Measurements from ENCODE around the gene GUCY2D.

DNA sequence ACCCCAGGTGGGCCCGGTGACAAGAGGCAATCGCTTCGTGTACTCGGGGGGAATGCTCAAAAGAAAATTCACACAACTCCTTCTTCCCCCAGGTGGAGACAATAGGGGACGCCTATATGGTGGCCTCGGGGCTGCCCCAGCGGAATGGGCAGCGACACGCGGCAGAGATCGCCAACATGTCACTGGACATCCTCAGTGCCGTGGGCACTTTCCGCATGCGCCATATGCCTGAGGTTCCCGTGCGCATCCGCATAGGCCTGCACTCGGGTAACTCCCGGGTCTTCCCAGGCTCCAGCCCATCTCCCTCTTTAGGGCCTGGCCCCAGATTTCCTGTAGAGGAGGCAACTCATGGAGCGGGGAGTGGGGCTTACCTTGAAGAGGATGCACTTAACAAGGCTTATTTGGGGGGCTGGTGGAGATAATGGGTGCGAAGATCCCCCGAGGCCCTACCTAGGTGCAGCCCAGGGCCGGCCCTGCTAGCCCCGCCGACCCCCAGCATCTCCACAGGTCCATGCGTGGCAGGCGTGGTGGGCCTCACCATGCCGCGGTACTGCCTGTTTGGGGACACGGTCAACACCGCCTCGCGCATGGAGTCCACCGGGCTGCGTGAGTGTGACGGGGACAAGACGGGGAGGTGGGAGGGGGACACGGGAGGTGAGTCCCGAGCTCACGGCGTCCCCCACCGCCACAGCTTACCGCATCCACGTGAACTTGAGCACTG, 13.0 kb downstream of the GUCY2D start:
- no peak for TF ChIP-seq FOXM1 (IDR thresholded peaks at IDR 0.05; ENCODE audit: borderline replicate concordance)
- no peak for TF ChIP-seq SP1 (IDR thresholded peaks at IDR 0.05)
- TF ChIP-seq, protein P1, sequence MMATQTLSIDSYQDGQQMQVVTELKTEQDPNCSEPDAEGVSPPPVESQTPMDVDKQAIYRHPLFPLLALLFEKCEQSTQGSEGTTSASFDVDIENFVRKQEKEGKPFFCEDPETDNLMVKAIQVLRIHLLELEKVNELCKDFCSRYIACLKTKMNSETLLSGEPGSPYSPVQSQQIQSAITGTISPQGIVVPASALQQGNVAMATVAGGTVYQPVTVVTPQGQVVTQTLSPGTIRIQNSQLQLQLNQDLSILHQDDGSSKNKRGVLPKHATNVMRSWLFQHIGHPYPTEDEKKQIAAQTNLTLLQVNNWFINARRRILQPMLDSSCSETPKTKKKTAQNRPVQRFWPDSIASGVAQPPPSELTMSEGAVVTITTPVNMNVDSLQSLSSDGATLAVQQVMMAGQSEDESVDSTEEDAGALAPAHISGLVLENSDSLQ (IDR thresholded peaks at IDR 0.05), result no peak
- TF ChIP-seq NFRKB (IDR thresholded peaks at IDR 0.05), result no peak
- TF ChIP-seq L3MBTL2 (conservative IDR thresholded peaks at IDR 0.05), result no peak
